Mesothelial cell of epicardium (in vitro differentiated cells): Measurements from ENCODE around the gene CFAP119. TPM values are rescaled to one million over a fixed set of nuclear protein-coding genes. Genes with fewer than 3 reads are reported as not detected.

Experiments
- DNase-seq, 2 experiments: peaks; one replicate each; pipeline ENCODE4 v3.0.0; 2021; ENCODE audit warnings: low spot score in 2 of 2; ENCODE audit not compliant: unreplicated experiment in 2 of 2
- H3K27ac Mint-ChIP-seq: 2 replicates; pipeline ENCODE4 v1.8.0; 2021; ENCODE audit warnings: mixed read lengths
- H3K27me3 Mint-ChIP-seq: 2 replicates; pipeline ENCODE4 v1.8.0; 2021; ENCODE audit warnings: low read depth, mixed read lengths
- H3K36me3 Mint-ChIP-seq: 2 replicates; pipeline ENCODE4 v1.8.0; 2021; ENCODE audit warnings: mixed read lengths
- H3K4me1 Mint-ChIP-seq: 2 replicates; pipeline ENCODE4 v1.8.0; 2021; ENCODE audit warnings: mixed read lengths
- H3K4me3 Mint-ChIP-seq: 2 replicates; pipeline ENCODE4 v1.8.0; 2021; ENCODE audit warnings: mild to moderate bottlenecking, moderate library complexity, mixed read lengths
- H3K9me3 Mint-ChIP-seq: 2 replicates; pipeline ENCODE4 v1.8.0; 2021; ENCODE audit warnings: mixed read lengths
- CTCF ChIP-seq: fragments of 200-600 bp; sonication (generic); IDR thresholded peaks from one replicate; pipeline ENCODE4 v1.5.0; 2021; ENCODE audit warnings: antibody characterized with exemption; ENCODE audit not compliant: unreplicated experiment
- total RNA-seq: library from RNA; stranded (reverse); gene quantifications from 3 replicates; pipeline ENCODE4 v1.2.1, GENCODE V29; 2021

Gene CFAP119
- total RNA-seq, 1 donor from 2014 or later = 7.4 TPM

DNA sequence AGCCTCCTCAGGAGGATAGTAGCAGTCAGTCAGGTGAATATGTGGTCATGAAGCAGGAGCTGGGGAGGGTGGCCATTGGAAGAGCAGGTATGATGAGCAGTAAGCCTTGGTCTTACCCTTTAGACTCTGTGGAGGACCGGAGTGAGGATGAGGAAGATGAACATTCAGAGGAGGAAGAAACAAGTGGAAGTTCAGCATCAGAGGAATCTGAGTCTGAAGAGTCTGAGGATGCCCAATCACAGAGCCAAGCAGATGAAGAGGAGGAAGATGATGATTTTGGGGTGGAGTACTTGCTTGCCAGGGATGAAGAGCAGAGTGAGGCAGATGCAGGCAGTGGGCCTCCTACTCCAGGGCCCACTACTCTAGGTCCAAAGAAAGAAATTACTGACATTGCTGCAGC, 50.1 kb downstream of the CFAP119 start:
- no peak for DNase-seq
- no peaks in the 10 kb centered on the region for H3K4me1 Mint-ChIP-seq
- H3K4me3 Mint-ChIP-seq = no peak overlapping the region
- no peaks in the 10 kb centered on the region for H3K27me3 Mint-ChIP-seq
- H3K36me3 Mint-ChIP-seq = peaks cover 67% of the 10 kb centered on the region
- H3K9me3 Mint-ChIP-seq = no peaks in the 10 kb centered on the region
- no peak for TF ChIP-seq CTCF
- no peak overlapping the region for H3K27ac Mint-ChIP-seq

DNA sequence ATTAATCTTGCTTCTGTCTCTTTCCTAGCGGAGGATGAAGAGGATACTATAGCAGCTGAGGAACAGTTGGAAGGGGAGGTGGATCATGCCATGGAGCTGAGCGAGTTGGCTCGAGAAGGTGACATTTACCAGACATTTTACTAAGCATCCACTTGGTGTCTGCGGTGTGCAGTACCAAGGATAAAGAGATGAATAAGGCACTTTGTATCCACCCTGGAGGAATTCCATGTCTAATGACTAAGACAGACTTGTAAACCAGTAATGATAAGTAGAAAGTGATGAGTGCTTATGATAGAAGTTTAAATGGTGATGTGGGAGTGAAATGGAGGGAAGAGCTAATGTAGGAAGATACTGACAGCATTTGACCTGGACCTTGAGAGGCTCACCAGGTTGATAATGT, 50.9 kb downstream of the CFAP119 start:
- H3K27me3 Mint-ChIP-seq = no peaks in the 10 kb centered on the region
- no peak for DNase-seq
- no peak overlapping the region for H3K27ac Mint-ChIP-seq
- H3K36me3 Mint-ChIP-seq = peaks cover 64% of the 10 kb centered on the region
- H3K4me3 Mint-ChIP-seq = no peak overlapping the region
- no peak for TF ChIP-seq CTCF
- H3K4me1 Mint-ChIP-seq = no peaks in the 10 kb centered on the region
- H3K9me3 Mint-ChIP-seq = no peaks in the 10 kb centered on the region

Other genes starting within 250 kb of the CFAP119 start
- gene ZNF768, start 235.5 kb downstream of the CFAP119 start, total RNA-seq = 41.2 to 42.2 TPM (median 41.9 TPM) in 3 replicates
- gene ZNF747, start 227.2 kb downstream of the CFAP119 start, total RNA-seq = 12.4 to 16.4 TPM (median 15.2 TPM) in 3 replicates
- 16.5 to 18.2 TPM (median 17.0 TPM) in 3 replicates for gene ZNF764, start 203.7 kb downstream of the CFAP119 start, total RNA-seq
- 10.1 to 12.0 TPM (median 11.3 TPM) in 3 replicates for gene ZNF688, start 190.3 kb downstream of the CFAP119 start, total RNA-seq
- gene ZNF785, start 176.4 kb downstream of the CFAP119 start, total RNA-seq = 28.0 to 31.9 TPM (median 29.0 TPM) in 3 replicates
- gene ZNF689, start 151.7 kb downstream of the CFAP119 start, total RNA-seq = 12.1 to 13.7 TPM (median 12.4 TPM) in 3 replicates
- 39.1 to 43.7 TPM (median 43.5 TPM) in 3 replicates for gene PRR14, start 111.1 kb downstream of the CFAP119 start, total RNA-seq
- gene FBRS, start 103.6 kb downstream of the CFAP119 start, total RNA-seq = 93.0 to 98.4 TPM (median 97.5 TPM) in 3 replicates
- 74.2 to 79.7 TPM (median 74.8 TPM) in 3 replicates for gene SRCAP, start 62.9 kb downstream of the CFAP119 start, total RNA-seq
- 44.6 to 53.2 TPM (median 46.4 TPM) in 3 replicates for gene PHKG2, start 13.6 kb downstream of the CFAP119 start, total RNA-seq
- 124 to 130 TPM (median 126 TPM) in 3 replicates for gene RNF40, start 260 bp upstream of the CFAP119 start, total RNA-seq
- 40.8 to 41.6 TPM (median 41.4 TPM) in 3 replicates for gene ZNF629, start 25.1 kb upstream of the CFAP119 start, total RNA-seq
- gene BCL7C, start 132.0 kb upstream of the CFAP119 start, total RNA-seq = 43.6 to 44.8 TPM (median 43.9 TPM) in 3 replicates
- gene CTF1, start 134.6 kb upstream of the CFAP119 start, total RNA-seq = 9.1 to 11.5 TPM (median 10.3 TPM) in 3 replicates
- gene FBXL19, start 161.5 kb upstream of the CFAP119 start, total RNA-seq = 53.5 to 56.4 TPM (median 54.9 TPM) in 3 replicates
- gene ORAI3, start 187.0 kb upstream of the CFAP119 start, total RNA-seq = 25.8 to 28.2 TPM (median 26.2 TPM) in 3 replicates
- 30.8 to 39.1 TPM (median 36.4 TPM) in 3 replicates for gene SETD1A, start 195.7 kb upstream of the CFAP119 start, total RNA-seq
- gene HSD3B7, start 223.1 kb upstream of the CFAP119 start, total RNA-seq = 3.5 to 4.0 TPM (median 3.6 TPM) in 3 replicates
- gene STX1B, start 248.6 kb upstream of the CFAP119 start, total RNA-seq = 4.9 to 5.9 TPM (median 5.2 TPM) in 3 replicates